PC-9 (cell line): ENCODE measurements around the gene OGFRL1. TPM values are rescaled to one million over a fixed set of nuclear protein-coding genes. Genes with fewer than 3 reads are reported as not detected.

Experiments
- BruUV-seq: library from RNA; stranded (reverse); fragments of 400-500 nt; replicated peaks from 2 replicates; lab custom pipeline; 2021; lab: Mats Ljungman, UMichigan
- CTCF ChIA-PET: fragments of 300-600 bp; sonication (Branson Sonifier 250); formaldehyde crosslinking; loops from one replicate; lab custom pipeline; 2022; ENCODE audit warnings: antibody characterized with exemption; lab: Charles Lee
- POLR2A ChIA-PET: fragments of 300-600 bp; sonication (Branson Sonifier 250); formaldehyde crosslinking; loops from one replicate; lab custom pipeline; 2022; ENCODE audit warnings: antibody characterized with exemption; ENCODE audit not compliant: unreplicated experiment; lab: Charles Lee
- DNase-seq, 2 experiments: peaks; one replicate each; pipeline versions ENCODE4 v3.0.0 to v3.0.0-alpha.2; 2015 to 2022; ENCODE audit warnings: mixed read lengths in 1 of 2
- H2AFZ ChIP-seq: fragments of 200-600 bp; sonication (generic); 2 replicates; pipeline ENCODE4 v1.8.1; 2017; ENCODE audit warnings: antibody characterized with exemption
- H3F3A ChIP-seq: fragments of 200-600 bp; sonication (generic); 2 replicates; pipeline ENCODE4 v1.8.1; 2017; ENCODE audit warnings: antibody characterized with exemption, mild to moderate bottlenecking, low read depth; ENCODE audit not compliant: insufficient read depth
- H3K27ac ChIP-seq: fragments of 200-600 bp; sonication (generic); 2 replicates; pipeline ENCODE4 v1.6.1; 2016; ENCODE audit warnings: mixed run types
- H3K27me3 ChIP-seq: fragments of 200-600 bp; sonication (generic); 2 replicates; pipeline ENCODE4 v1.6.1; 2016; ENCODE audit warnings: low read depth, mixed run types; ENCODE audit not compliant: insufficient read depth
- H3K36me3 ChIP-seq: fragments of 200-600 bp; sonication (generic); 2 replicates; pipeline ENCODE4 v1.6.1; 2016; ENCODE audit warnings: low read depth, mixed run types
- H3K4me1 ChIP-seq: fragments of 200-600 bp; sonication (generic); replicated peaks from 2 replicates; pipeline ENCODE4 v1.6.1; 2016; ENCODE audit warnings: mixed run types; ENCODE audit not compliant: insufficient read depth
- H3K4me2 ChIP-seq: fragments of 200-600 bp; sonication (generic); 2 replicates; pipeline ENCODE4 v1.6.1; 2017; ENCODE audit warnings: mixed run types
- H3K4me3 ChIP-seq: fragments of 200-600 bp; sonication (generic); 2 replicates; pipeline ENCODE4 v1.6.1; 2016; ENCODE audit warnings: mixed run types
- H3K79me2 ChIP-seq: fragments of 200-600 bp; sonication (generic); 2 replicates; pipeline ENCODE4 v1.6.1; 2017; ENCODE audit warnings: low read depth, mixed run types
- H3K9me2 ChIP-seq: fragments of 200-600 bp; sonication (generic); 2 replicates; pipeline ENCODE4 v1.8.1; 2017; ENCODE audit warnings: mild to moderate bottlenecking; ENCODE audit not compliant: insufficient read depth
- H3K9me3 ChIP-seq: fragments of 200-600 bp; sonication (generic); 2 replicates; pipeline ENCODE4 v1.8.1; 2016; ENCODE audit warnings: low read depth; ENCODE audit not compliant: insufficient read depth
- H4K20me1 ChIP-seq: fragments of 200-600 bp; sonication (generic); 2 replicates; pipeline ENCODE4 v1.8.1; 2017; ENCODE audit not compliant: insufficient read depth
- EZH2 ChIP-seq: fragments of 200-600 bp; sonication (generic); IDR thresholded peaks from 2 replicates; pipeline ENCODE4 v1.8.0; 2017; ENCODE audit warnings: antibody characterized with exemption, low read depth
- intact Hi-C: fragments of 100-400 bp; cut with micrococcal nuclease; formaldehyde crosslinking; loops from one replicate; pipeline ENCODE4 v1.10.0; 2022; ENCODE audit not compliant: unreplicated experiment
- total RNA-seq: library from RNA; stranded (reverse); gene quantifications from 2 replicates; pipeline ENCODE4 v1.2.3, GENCODE V29; 2021
- TF ChIP-seq, protein P1 (sequence below): fragments of 200-600 bp; sonication (generic); conservative IDR thresholded peaks from 2 replicates; pipeline ENCODE4 v1.6.1; 2017; ENCODE audit warnings: mixed run types, antibody characterized with exemption, mild to moderate bottlenecking, moderate library complexity

Gene OGFRL1
- total RNA-seq, 1 experiment from 2014 or later: 11.0 TPM

DNA sequence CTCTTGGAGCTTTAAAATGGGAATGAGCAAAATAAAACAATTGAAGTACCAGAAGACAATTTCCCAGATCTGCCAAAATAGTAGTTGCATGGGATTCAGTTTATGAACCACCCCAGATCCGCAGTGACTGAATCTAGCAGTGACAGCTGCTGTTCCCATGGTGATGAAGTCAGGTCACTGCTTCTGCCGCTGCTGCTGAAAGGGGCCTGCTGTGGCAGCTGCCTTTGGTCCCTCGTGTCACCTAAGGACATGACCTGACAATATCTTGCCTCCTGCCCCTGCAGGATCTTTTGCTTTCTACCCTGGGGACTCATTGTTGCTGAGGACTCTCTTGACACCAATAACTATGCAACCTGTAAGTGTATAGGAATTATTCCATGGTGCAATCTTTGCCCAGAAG is 34.3 kb upstream of the OGFRL1 start:
- no peak overlapping the region for H3K4me3 ChIP-seq
- no peak overlapping the region for H2AFZ ChIP-seq
- no peaks in the 10 kb centered on the region for H3K27me3 ChIP-seq
- intact Hi-C loops: no loop called here
- CTCF ChIA-PET: no interaction called here
- H3K9me3 ChIP-seq: no peaks in the 10 kb centered on the region; the same call in 1 of the 2 replicates
- no TSS peak for BruUV-seq
- H3K4me2 ChIP-seq: no peak overlapping the region
- no peaks in the 10 kb centered on the region for H4K20me1 ChIP-seq
- no peak for DNase-seq
- POLR2A ChIA-PET: no interaction called here
- TF ChIP-seq, protein P1, sequence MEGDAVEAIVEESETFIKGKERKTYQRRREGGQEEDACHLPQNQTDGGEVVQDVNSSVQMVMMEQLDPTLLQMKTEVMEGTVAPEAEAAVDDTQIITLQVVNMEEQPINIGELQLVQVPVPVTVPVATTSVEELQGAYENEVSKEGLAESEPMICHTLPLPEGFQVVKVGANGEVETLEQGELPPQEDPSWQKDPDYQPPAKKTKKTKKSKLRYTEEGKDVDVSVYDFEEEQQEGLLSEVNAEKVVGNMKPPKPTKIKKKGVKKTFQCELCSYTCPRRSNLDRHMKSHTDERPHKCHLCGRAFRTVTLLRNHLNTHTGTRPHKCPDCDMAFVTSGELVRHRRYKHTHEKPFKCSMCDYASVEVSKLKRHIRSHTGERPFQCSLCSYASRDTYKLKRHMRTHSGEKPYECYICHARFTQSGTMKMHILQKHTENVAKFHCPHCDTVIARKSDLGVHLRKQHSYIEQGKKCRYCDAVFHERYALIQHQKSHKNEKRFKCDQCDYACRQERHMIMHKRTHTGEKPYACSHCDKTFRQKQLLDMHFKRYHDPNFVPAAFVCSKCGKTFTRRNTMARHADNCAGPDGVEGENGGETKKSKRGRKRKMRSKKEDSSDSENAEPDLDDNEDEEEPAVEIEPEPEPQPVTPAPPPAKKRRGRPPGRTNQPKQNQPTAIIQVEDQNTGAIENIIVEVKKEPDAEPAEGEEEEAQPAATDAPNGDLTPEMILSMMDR: no peak
- no peak for TF ChIP-seq EZH2
- H3K4me1 ChIP-seq: peaks cover 17% of the 10 kb centered on the region
- H3K79me2 ChIP-seq: no peaks in the 10 kb centered on the region
- H3K36me3 ChIP-seq: no peaks in the 10 kb centered on the region
- H3K9me2 ChIP-seq: no peaks in the 10 kb centered on the region
- no peaks in the 10 kb centered on the region for H3F3A ChIP-seq
- no peak overlapping the region for H3K27ac ChIP-seq

- Histone ChIP-seq H3F3A (no peaks in the 10 kb centered on the region), H3K79me2 (no peaks in the 10 kb centered on the region), H3K27ac (no peak overlapping the region), H3K9me3 (no peaks in the 10 kb centered on the region), H2AFZ (no peak overlapping the region), H3K36me3 (no peaks in the 10 kb centered on the region), H4K20me1 (no peaks in the 10 kb centered on the region), H3K4me2 (no peak overlapping the region), H3K4me1 (no peaks in the 10 kb centered on the region), H3K9me2 (no peaks in the 10 kb centered on the region), H3K27me3 (no peaks in the 10 kb centered on the region), H3K4me3 (no peak overlapping the region)
- POLR2A ChIA-PET: no interaction called here
- no peak for DNase-seq
- intact Hi-C loops: no loop called here
- no TSS peak for BruUV-seq
- TF ChIP-seq, protein P1: no peak
- TF ChIP-seq EZH2: no peak
- CTCF ChIA-PET: no interaction called here
These were observed 30.3 kb upstream of the OGFRL1 start for GRCh38 chr6:71258078-71258866.

DNA sequence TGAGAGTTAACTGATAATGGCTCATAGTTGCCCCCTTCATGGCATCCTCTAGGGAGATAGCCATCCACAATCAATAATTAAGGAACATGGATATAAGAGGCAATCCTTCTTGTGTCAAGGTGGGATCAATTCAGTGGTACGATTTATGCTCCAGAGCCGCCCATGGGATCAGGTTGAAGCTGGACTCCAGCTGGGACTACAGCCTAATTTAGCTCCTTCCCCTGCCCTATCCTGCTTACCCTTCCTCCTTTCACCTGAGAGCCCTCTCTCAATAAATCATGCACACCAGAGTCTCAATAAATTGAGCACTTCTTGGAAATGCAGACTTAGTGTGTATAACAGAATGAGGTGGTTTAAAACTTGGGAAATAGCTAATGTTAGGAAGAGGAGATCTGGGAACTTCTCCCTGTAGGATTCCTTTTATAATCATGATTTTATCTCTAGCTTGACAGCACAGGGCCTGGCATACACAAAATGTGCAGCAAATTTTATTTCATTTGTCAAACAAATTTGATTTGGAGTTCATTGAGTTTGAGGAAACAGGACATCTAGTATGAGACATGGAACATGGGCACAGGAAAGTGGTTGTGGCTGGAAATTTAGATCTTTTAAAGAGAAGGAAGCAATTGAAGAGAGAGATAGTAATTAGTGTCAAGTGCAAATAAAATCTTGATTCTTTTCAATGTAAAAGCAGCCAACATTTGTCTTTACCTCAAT is 28.6 kb upstream of the OGFRL1 start:
- BruUV-seq: no TSS peak
- H3K36me3 ChIP-seq: no peaks in the 10 kb centered on the region

More for the DNA sequence above, 28.6 kb upstream of the OGFRL1 start:
- H3K9me3 ChIP-seq: no peaks in the 10 kb centered on the region
- H3K4me2 ChIP-seq: no peak overlapping the region
- TF ChIP-seq, protein P1: no peak
- no peak for TF ChIP-seq EZH2
- H3K27me3 ChIP-seq: no peaks in the 10 kb centered on the region
- no peak overlapping the region for H3K4me3 ChIP-seq
- no peaks in the 10 kb centered on the region for H3K79me2 ChIP-seq
- no peak for DNase-seq
- POLR2A ChIA-PET: no interaction called here
- intact Hi-C loops: no loop called here
- H3K9me2 ChIP-seq: no peaks in the 10 kb centered on the region
- H2AFZ ChIP-seq: no peak overlapping the region
- CTCF ChIA-PET: no interaction called here
- no peaks in the 10 kb centered on the region for H4K20me1 ChIP-seq
- no peaks in the 10 kb centered on the region for H3F3A ChIP-seq
- no peak overlapping the region for H3K27ac ChIP-seq
- H3K4me1 ChIP-seq: no peaks in the 10 kb centered on the region
